Liver (tissue), 9 donors: ENCODE measurements around the gene ATG9B. TPM values are rescaled to one million over a fixed set of nuclear protein-coding genes. Genes with fewer than 3 reads are reported as not detected.
A peak's percentile ranks its signal among the peaks of the same experiment; 100 is the strongest.

Experiments used
- DNase-seq: peaks from one replicate; pipeline ENCODE4 v3.0.0-alpha.2; 2017; ENCODE audit warnings: low spot score
- H3K27ac ChIP-seq, 2 donors: one replicate each; pipeline ENCODE4 v1.7.0; 2013; ENCODE audit warnings: inconsistent platforms in 2 of 2, low read length in 2 of 2, control low read depth in 1 of 2, low read depth in 1 of 2, mild to moderate bottlenecking in 1 of 2
- H3K27me3 ChIP-seq, 4 donors: one replicate each; pipeline versions ENCODE4 v1.6.1 to v1.7.0; 2013; ENCODE audit warnings: low read length in 3 of 4, inconsistent platforms in 1 of 4, mild to moderate bottlenecking in 1 of 4, moderate library complexity in 1 of 4; ENCODE audit not compliant: control insufficient read depth in 4 of 4, insufficient read depth in 4 of 4
- H3K36me3 ChIP-seq, 4 donors: one replicate each; pipeline versions ENCODE4 v1.6.1 to v1.7.0; 2013; ENCODE audit warnings: low read length in 3 of 4, mild to moderate bottlenecking in 3 of 4, low read depth in 1 of 4, moderate library complexity in 1 of 4; ENCODE audit not compliant: control insufficient read depth in 4 of 4, insufficient read depth in 3 of 4
- H3K4me1 ChIP-seq, 4 donors: one replicate each; pipeline versions ENCODE4 v1.6.1 to v1.7.0; 2013; ENCODE audit warnings: low read length in 3 of 4, mild to moderate bottlenecking in 3 of 4, moderate library complexity in 1 of 4; ENCODE audit not compliant: control insufficient read depth in 4 of 4, insufficient read depth in 4 of 4
- H3K4me3 ChIP-seq, 3 donors: one replicate each; pipeline versions ENCODE4 v1.6.1 to v1.7.0; 2013; ENCODE audit warnings: low read length in 3 of 3, control low read depth in 1 of 3, low read depth in 1 of 3, mild to moderate bottlenecking in 1 of 3
- H3K9ac ChIP-seq, 2 donors: one replicate each; pipeline ENCODE4 v1.7.0; 2013; ENCODE audit warnings: low read length in 2 of 2, mild to moderate bottlenecking in 2 of 2, moderate library complexity in 2 of 2, control low read depth in 1 of 2, low read depth in 1 of 2
- H3K9me3 ChIP-seq, 4 donors: one replicate each; pipeline versions ENCODE4 v1.6.1 to v1.7.0; 2013; ENCODE audit warnings: low read length in 3 of 4; ENCODE audit not compliant: control insufficient read depth in 4 of 4
- EGR1 ChIP-seq, 2 donors: IDR thresholded peaks; 2 replicates each; pipeline ENCODE4 v1.6.1; 2016 to 2018; ENCODE audit warnings: antibody characterized with exemption in 2 of 2, low read depth in 2 of 2
- FOXA1 ChIP-seq: IDR thresholded peaks from 2 replicates; pipeline ENCODE4 v1.6.1; 2016; ENCODE audit warnings: antibody characterized with exemption
- FOXA2 ChIP-seq: IDR thresholded peaks from 2 replicates; pipeline ENCODE4 v1.6.1; 2016; ENCODE audit warnings: antibody characterized with exemption
- HNF4A ChIP-seq, 2 donors: conservative IDR thresholded peaks; 2 replicates each; pipeline ENCODE4 v1.6.1; 2016; ENCODE audit warnings: antibody characterized with exemption in 2 of 2, mild to moderate bottlenecking in 2 of 2
- HNF4G ChIP-seq: IDR thresholded peaks from 2 replicates; pipeline ENCODE4 v1.6.1; 2016; ENCODE audit warnings: antibody characterized with exemption
- JUND ChIP-seq, 2 donors: IDR thresholded peaks; 2 replicates each; pipeline ENCODE4 v1.6.1; 2016; ENCODE audit warnings: antibody characterized with exemption in 2 of 2
- NR2F2 ChIP-seq: IDR thresholded peaks from 2 replicates; pipeline ENCODE4 v1.6.1; 2016; ENCODE audit warnings: antibody characterized with exemption
- RAD21 ChIP-seq, 2 donors: IDR thresholded peaks; 2 replicates each; pipeline ENCODE4 v1.6.1; 2016; ENCODE audit warnings: antibody characterized with exemption in 2 of 2, mild to moderate bottlenecking in 2 of 2
- RXRA ChIP-seq, 2 donors: IDR thresholded peaks; 2 replicates each; pipeline ENCODE4 v1.6.1; 2017 to 2018; ENCODE audit warnings: antibody characterized with exemption in 2 of 2, mild to moderate bottlenecking in 1 of 2
- SP1 ChIP-seq: IDR thresholded peaks from 2 replicates; pipeline ENCODE4 v1.6.1; 2018; ENCODE audit warnings: antibody characterized with exemption, mild to moderate bottlenecking
- TAF1 ChIP-seq: conservative IDR thresholded peaks from 2 replicates; pipeline ENCODE4 v1.6.1; 2016; ENCODE audit warnings: antibody characterized with exemption, mild to moderate bottlenecking
- YY1 ChIP-seq: IDR thresholded peaks from 2 replicates; pipeline ENCODE4 v1.6.1; 2016; ENCODE audit warnings: antibody characterized with exemption, mild to moderate bottlenecking
- WGBS: extraction: QIAGEN DNeasy Blood & Tissue Kit; methylation state at CpG from one replicate; pipeline ENCODE4 v1.1.7; 2013; 5-methylcytosine and 5-hydroxymethylcytosine counted together
- polyA plus RNA-seq, 2 donors: library from polyadenylated mRNA; stranded (reverse) in 1 of 2; unstranded in 1 of 2; fragments of 200-250 nt in 1 of 2; fragments of >200 nt in 1 of 2; fragmentation: Nextera tagmentation in 1 of 2; extraction: Ambion mirVana in 1 of 2; gene quantifications; one replicate each; pipeline versions ENCODE4 v1.2.1 to v1.2.3, GENCODE V29; 2013 to 2015
- total RNA-seq, 2 donors: library from RNA; depleted of rRNA; stranded (reverse); fragments of >200 nt; gene quantifications; one replicate each; pipeline ENCODE4 v1.2.3, GENCODE V29; 2014
- TF ChIP-seq, protein P1 (sequence below): IDR thresholded peaks from 2 replicates; pipeline ENCODE4 v1.6.1; 2016; ENCODE audit warnings: antibody characterized with exemption
- TF ChIP-seq, protein P2 (sequence below): IDR thresholded peaks from 2 replicates; pipeline ENCODE4 v1.6.1; 2016; ENCODE audit warnings: antibody characterized with exemption, mild to moderate bottlenecking
- TF ChIP-seq, protein P3 (sequence below): fragments of 150-350 bp; IDR thresholded peaks from 2 replicates; pipeline ENCODE4 v1.5.1; 2017; ENCODE audit warnings: improper control_type of control experiment, low read depth, low read length; ENCODE audit not compliant: missing input control
- TF ChIP-seq, protein P4 (sequence below): IDR thresholded peaks from 2 replicates; pipeline ENCODE4 v1.6.1; 2016; ENCODE audit warnings: antibody characterized with exemption
- donor health status: healthy.
- donor health status: healthy.
- donor health status: healthy.
- donor health status: healthy.
- donor health status: healthy.

ATG9B gene
- total and polyA plus RNA-seq, 4 donors = 0.61 TPM; not detected in 3

DNA sequence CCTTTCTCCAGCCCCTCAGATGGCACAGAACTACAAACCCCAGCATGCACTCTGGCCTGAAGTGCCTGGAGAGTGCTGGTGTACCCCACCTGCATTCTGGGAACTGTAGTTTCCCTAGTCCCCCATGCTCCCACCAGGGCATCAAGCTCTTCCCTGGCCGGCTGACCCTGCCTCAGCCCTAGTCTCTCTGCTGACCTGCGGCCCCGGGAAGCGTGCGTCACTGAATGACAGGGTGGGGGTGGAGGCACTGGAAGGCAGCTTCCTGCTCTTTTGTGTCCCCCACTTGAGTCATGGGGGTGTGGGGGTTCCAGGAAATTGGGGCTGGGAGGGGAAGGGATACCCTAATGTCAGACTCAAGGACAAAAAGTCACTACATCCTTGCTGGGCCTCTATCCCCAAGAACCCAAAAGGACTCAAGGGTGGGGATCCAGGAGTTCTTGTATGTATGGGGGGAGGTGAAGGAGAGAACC is 31.4 kb downstream of the ATG9B start:
- Histone ChIP-seq H3K36me3 (no peaks in the 10 kb centered on the region), H3K9ac (no peak overlapping the region), H3K4me1 (peaks cover 0 to 10% (median 6%) of the 10 kb centered on the region in 4 donors), H3K27ac (peak overlapping the region; percentile 54 to 56), H3K4me3 (no peak overlapping the region), H3K27me3 (peaks cover 0 to 2% (median 0%) of the 10 kb centered on the region in 4 donors), H3K9me3 (peaks cover 0 to 4% (median under 1%) of the 10 kb centered on the region in 4 donors)
- DNase-seq = no peak
- WGBS = 35% methylated on average over 5 of the region's 5 CpGs
- no peak for TF ChIP-seq TAF1
- no peak for TF ChIP-seq JUND (IDR thresholded peaks at IDR 0.05)
- TF ChIP-seq, protein P1, sequence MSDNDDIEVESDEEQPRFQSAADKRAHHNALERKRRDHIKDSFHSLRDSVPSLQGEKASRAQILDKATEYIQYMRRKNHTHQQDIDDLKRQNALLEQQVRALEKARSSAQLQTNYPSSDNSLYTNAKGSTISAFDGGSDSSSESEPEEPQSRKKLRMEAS = no peak
- TF ChIP-seq SP1 = no peak
- no peak for TF ChIP-seq FOXA1
- TF ChIP-seq FOXA2 = no peak
- peak; percentile 69 for TF ChIP-seq NR2F2
- TF ChIP-seq, protein P2, sequence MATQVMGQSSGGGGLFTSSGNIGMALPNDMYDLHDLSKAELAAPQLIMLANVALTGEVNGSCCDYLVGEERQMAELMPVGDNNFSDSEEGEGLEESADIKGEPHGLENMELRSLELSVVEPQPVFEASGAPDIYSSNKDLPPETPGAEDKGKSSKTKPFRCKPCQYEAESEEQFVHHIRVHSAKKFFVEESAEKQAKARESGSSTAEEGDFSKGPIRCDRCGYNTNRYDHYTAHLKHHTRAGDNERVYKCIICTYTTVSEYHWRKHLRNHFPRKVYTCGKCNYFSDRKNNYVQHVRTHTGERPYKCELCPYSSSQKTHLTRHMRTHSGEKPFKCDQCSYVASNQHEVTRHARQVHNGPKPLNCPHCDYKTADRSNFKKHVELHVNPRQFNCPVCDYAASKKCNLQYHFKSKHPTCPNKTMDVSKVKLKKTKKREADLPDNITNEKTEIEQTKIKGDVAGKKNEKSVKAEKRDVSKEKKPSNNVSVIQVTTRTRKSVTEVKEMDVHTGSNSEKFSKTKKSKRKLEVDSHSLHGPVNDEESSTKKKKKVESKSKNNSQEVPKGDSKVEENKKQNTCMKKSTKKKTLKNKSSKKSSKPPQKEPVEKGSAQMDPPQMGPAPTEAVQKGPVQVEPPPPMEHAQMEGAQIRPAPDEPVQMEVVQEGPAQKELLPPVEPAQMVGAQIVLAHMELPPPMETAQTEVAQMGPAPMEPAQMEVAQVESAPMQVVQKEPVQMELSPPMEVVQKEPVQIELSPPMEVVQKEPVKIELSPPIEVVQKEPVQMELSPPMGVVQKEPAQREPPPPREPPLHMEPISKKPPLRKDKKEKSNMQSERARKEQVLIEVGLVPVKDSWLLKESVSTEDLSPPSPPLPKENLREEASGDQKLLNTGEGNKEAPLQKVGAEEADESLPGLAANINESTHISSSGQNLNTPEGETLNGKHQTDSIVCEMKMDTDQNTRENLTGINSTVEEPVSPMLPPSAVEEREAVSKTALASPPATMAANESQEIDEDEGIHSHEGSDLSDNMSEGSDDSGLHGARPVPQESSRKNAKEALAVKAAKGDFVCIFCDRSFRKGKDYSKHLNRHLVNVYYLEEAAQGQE = no peak
- TF ChIP-seq RAD21 (IDR thresholded peaks at IDR 0.05) = no peak

DNA sequence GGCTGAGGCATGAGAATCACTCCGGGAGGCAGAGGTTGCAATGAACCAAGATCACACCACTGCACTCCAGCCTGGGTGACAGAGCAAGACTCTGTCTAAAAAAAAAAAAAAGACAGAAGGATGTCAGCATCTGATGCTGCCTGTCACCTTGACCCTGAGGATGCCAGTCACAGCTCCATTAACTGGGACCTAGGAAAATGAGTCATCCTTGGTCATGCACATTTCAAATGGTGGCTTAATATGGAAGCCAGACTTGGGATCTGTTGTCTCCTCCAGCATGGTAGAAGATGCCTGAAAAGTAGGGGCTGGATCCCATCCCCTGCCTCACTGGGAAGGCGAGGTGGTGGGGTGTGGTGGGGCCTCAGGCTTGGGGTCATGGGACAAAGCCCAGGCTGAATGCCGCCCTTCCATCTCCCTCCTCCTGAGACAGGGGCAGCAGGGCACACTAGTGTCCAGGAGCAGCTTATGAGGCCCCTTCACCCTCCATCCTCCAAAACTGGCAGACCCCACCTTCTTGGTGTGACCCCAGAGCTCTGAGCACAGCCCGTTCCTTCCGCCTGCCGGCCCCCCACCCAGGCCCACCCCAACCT is 32.1 kb downstream of the ATG9B start:
- no peak for DNase-seq
- Histone ChIP-seq H3K27me3 (peaks cover 0 to 2% (median 0%) of the 10 kb centered on the region in 4 donors), H3K9ac (no peak overlapping the region), H3K4me3 (no peak overlapping the region), H3K27ac (no peak overlapping the region), H3K36me3 (no peaks in the 10 kb centered on the region), H3K4me1 (peaks cover 0 to 10% (median 6%) of the 10 kb centered on the region in 4 donors), H3K9me3 (peaks cover 0 to 4% (median under 1%) of the 10 kb centered on the region in 4 donors)
- TF ChIP-seq SP1 (no peak), FOXA2 (no peak), RAD21 (IDR thresholded peaks at IDR 0.05) (no peak), HNF4G (no peak), FOXA1 (no peak), RXRA (IDR thresholded peaks at IDR 0.05) (no peak), EGR1 (IDR thresholded peaks at IDR 0.05; ENCODE audit: low read depth in 2 of 2) (no peak), HNF4A (conservative IDR thresholded peaks at IDR 0.05) (no peak), JUND (IDR thresholded peaks at IDR 0.05) (no peak), YY1 (no peak), NR2F2 (no peak)
- TF ChIP-seq, protein P1 = no peak
- TF ChIP-seq, protein P3, sequence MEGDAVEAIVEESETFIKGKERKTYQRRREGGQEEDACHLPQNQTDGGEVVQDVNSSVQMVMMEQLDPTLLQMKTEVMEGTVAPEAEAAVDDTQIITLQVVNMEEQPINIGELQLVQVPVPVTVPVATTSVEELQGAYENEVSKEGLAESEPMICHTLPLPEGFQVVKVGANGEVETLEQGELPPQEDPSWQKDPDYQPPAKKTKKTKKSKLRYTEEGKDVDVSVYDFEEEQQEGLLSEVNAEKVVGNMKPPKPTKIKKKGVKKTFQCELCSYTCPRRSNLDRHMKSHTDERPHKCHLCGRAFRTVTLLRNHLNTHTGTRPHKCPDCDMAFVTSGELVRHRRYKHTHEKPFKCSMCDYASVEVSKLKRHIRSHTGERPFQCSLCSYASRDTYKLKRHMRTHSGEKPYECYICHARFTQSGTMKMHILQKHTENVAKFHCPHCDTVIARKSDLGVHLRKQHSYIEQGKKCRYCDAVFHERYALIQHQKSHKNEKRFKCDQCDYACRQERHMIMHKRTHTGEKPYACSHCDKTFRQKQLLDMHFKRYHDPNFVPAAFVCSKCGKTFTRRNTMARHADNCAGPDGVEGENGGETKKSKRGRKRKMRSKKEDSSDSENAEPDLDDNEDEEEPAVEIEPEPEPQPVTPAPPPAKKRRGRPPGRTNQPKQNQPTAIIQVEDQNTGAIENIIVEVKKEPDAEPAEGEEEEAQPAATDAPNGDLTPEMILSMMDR = no peak
- TF ChIP-seq, protein P4, sequence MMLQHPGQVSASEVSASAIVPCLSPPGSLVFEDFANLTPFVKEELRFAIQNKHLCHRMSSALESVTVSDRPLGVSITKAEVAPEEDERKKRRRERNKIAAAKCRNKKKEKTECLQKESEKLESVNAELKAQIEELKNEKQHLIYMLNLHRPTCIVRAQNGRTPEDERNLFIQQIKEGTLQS = no peak
- 75% methylated on average over 6 of the region's 6 CpGs for WGBS
